SU-DHL-6 (cell line): ENCODE measurements around the gene LGALS16.

Source experiments
- H2AFZ ChIP-seq: fragments of 200-600 bp; sonication (generic); 2 replicates; pipeline ENCODE4 v1.6.1; 2014; ENCODE audit warnings: low read depth, mild to moderate bottlenecking, moderate library complexity, mixed read lengths, antibody characterized with exemption, low read length; ENCODE audit not compliant: severe bottlenecking
- H3F3A ChIP-seq: fragments of 200-600 bp; shearing (Covaris generic); 2 replicates; pipeline ENCODE4 v1.6.0; 2016; ENCODE audit warnings: antibody characterized with exemption, mild to moderate bottlenecking; ENCODE audit not compliant: insufficient read depth
- H3K27ac ChIP-seq: fragments of 200-600 bp; sonication (generic); 2 replicates; pipeline ENCODE4 v1.5.1; 2016; ENCODE audit warnings: low read depth, mild to moderate bottlenecking, low read length, moderate library complexity, mixed read lengths
- H3K27me3 ChIP-seq: fragments of 200-600 bp; sonication (generic), shearing (Covaris generic); 2 replicates; pipeline ENCODE4 v1.6.0; 2014; ENCODE audit warnings: mild to moderate bottlenecking, low read length
- H3K36me3 ChIP-seq: fragments of 200-600 bp; sonication (generic); 2 replicates; pipeline ENCODE4 v1.6.1; 2014; ENCODE audit warnings: mild to moderate bottlenecking, low read length, mixed read lengths
- H3K4me2 ChIP-seq: fragments of 300-600, 200-600 bp; shearing (Covaris generic), sonication (generic); 2 replicates; pipeline ENCODE4 v1.6.0; 2014; ENCODE audit warnings: low read length, low read depth, mild to moderate bottlenecking; ENCODE audit not compliant: poor library complexity, severe bottlenecking
- H3K4me3 ChIP-seq: fragments of 200-600 bp; sonication (generic); 2 replicates; pipeline ENCODE4 v1.5.1; 2014; ENCODE audit warnings: antibody characterized with exemption, low read length, mild to moderate bottlenecking, mixed read lengths; ENCODE audit not compliant: insufficient read depth, poor library complexity, severe bottlenecking
- H3K79me2 ChIP-seq: fragments of 200-600 bp; sonication (generic); 2 replicates; pipeline ENCODE4 v1.6.1; 2014; ENCODE audit warnings: mild to moderate bottlenecking, low read length, moderate library complexity; ENCODE audit not compliant: insufficient read depth
- H3K9ac ChIP-seq: fragments of 200-600 bp; sonication (generic); 2 replicates; pipeline ENCODE4 v1.7.0; 2014; ENCODE audit warnings: mild to moderate bottlenecking, low read length
- H3K9me2 ChIP-seq: fragments of 200-600 bp; sonication (generic); replicated peaks from 2 replicates; pipeline ENCODE4 v1.6.1; 2014; ENCODE audit warnings: low read length; ENCODE audit not compliant: insufficient read depth
- H3K9me3 ChIP-seq: fragments of 200-600 bp; sonication (generic); 2 replicates; pipeline ENCODE4 v1.6.1; 2014; ENCODE audit warnings: low read length, mixed read lengths; ENCODE audit not compliant: insufficient read depth
- H4K20me1 ChIP-seq: fragments of 200-600 bp; sonication (generic); 2 replicates; pipeline ENCODE4 v1.6.1; 2014; ENCODE audit warnings: low read depth, mild to moderate bottlenecking, antibody characterized with exemption, low read length, moderate library complexity, mixed read lengths
- CTCF ChIP-seq: fragments of 200-600 bp; sonication (generic); IDR thresholded peaks from one replicate; pipeline ENCODE4 v1.5.1; 2017; ENCODE audit warnings: antibody characterized with exemption, mild to moderate bottlenecking, low read length, moderate library complexity; ENCODE audit not compliant: insufficient read depth, poor library complexity, severe bottlenecking
- EZH2phosphoT487 ChIP-seq: fragments of 200-600 bp; sonication (generic), shearing (Covaris generic); conservative IDR thresholded peaks from 2 replicates; pipeline ENCODE4 v1.6.1; 2018; ENCODE audit warnings: mild to moderate bottlenecking, antibody characterized with exemption, low read length, moderate library complexity, mixed read lengths

Gene LGALS16

DNA sequence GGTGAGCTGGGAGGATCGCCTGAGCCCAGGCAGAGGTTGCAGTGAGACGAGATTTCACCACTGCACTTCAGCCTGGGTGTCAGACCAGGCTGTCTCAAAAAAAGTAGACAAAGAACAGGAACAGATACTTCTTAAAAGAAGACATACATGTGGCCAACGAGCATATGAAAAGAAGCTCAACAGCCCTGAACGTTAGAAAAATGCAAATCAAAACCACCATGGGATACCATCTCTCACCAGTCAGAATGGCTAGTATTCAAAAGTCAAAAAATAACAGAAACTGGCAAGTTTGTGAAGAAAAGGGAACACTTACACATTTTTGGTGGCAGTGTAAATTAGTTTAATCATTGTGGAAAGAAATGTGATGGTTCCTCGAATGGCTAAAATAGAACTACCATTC lies 45.6 kb downstream of the LGALS16 start:
- no peaks in the 10 kb centered on the region for H3K27me3 ChIP-seq
- no peak for TF ChIP-seq CTCF
- no peak for TF ChIP-seq EZH2phosphoT487

DNA sequence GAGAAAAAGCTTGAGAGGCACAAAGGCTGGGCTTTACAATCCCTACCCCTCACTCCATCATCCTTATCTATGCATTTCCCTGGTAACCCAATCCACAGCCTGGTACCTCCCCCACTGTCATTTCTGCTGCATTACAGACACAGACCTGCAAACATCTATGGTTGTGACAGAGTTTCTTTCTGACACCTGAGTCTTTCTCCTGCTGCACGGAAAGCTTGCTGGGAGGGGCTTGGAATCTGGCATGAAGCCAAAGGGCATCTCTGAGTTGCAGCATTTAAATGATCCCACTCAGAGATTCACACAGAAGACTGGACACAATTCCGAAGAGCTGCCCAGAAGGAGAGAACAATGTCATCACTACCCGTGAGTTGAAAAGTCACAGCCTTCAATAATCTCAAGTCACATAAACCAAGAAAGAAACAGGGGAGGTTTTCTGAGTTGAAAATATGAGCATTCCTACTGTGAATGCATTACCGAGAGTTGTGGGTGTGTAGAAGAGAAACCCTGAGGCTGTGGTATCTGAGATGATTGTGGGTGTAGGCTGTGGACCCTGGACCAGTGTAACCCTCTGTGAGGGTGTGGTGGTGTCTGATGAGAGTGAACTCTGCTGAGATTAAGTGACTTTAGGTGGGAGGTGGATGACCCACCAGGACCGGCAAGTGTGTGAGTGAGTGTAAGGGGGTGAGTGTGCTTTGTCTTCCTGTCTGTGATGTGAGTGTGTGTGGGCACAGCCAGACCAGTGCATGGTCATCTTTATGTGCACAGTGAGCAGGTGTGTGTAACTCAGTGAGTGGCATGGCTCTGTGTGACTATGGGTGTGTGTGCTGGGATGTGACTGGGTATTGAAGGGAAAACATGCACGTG lies 48.7 kb downstream of the LGALS16 start, which contains the start of gene LGALS14:
TSS of gene LGALS14 (plus strand) at position 301 of the 864 bp plus-strand sequence. CDS start at position 349, 48 bp downstream.
- Histone ChIP-seq H3K4me3 (no peak within 1 kb of the TSS), H2AFZ (no peak within 1 kb of the TSS), H3K79me2 (no peaks in the 10 kb centered on the region), H3K36me3 (no peaks in the 10 kb centered on the region), H3F3A (no peaks in the 10 kb centered on the region), H4K20me1 (no peaks in the 10 kb centered on the region), H3K27me3 (no peaks in the 10 kb centered on the region), H3K4me2 (no peak within 1 kb of the TSS), H3K9ac (no peak within 1 kb of the TSS), H3K9me3 (no peaks in the 10 kb centered on the region), H3K27ac (no peak within 1 kb of the TSS), H3K9me2 (no peaks in the 10 kb centered on the region)
- TF ChIP-seq CTCF = no peak
- no peak for TF ChIP-seq EZH2phosphoT487

More for the DNA sequence above, 45.6 kb downstream of the LGALS16 start:
- Histone ChIP-seq H2AFZ (no peak overlapping the region), H3F3A (no peaks in the 10 kb centered on the region), H3K36me3 (no peaks in the 10 kb centered on the region), H3K9me3 (no peaks in the 10 kb centered on the region), H3K4me3 (no peak overlapping the region), H3K4me2 (no peak overlapping the region), H3K79me2 (no peaks in the 10 kb centered on the region), H4K20me1 (no peaks in the 10 kb centered on the region), H3K9ac (no peak overlapping the region), H3K27ac (no peak overlapping the region), H3K9me2 (no peaks in the 10 kb centered on the region)

GRCh38 chr19:39705578-39706188 lies 50.0 kb downstream of the LGALS16 start:
- Histone ChIP-seq H3K27me3 (no peaks in the 10 kb centered on the region), H3K9ac (no peak overlapping the region), H2AFZ (no peak overlapping the region), H3K9me2 (no peaks in the 10 kb centered on the region), H3K79me2 (no peaks in the 10 kb centered on the region), H3F3A (no peaks in the 10 kb centered on the region), H3K9me3 (no peaks in the 10 kb centered on the region), H3K4me3 (no peak overlapping the region), H3K27ac (no peak overlapping the region), H3K36me3 (no peaks in the 10 kb centered on the region), H4K20me1 (no peaks in the 10 kb centered on the region), H3K4me2 (no peak overlapping the region)
- no peak for TF ChIP-seq EZH2phosphoT487
- no peak for TF ChIP-seq CTCF
